Heart right ventricle (tissue), 16 donors: Measurements from ENCODE around the gene PEX16. TPM values are rescaled to one million over a fixed set of nuclear protein-coding genes. Genes with fewer than 3 reads are reported as not detected.

Experiments used
- ATAC-seq, 8 donors: fragments of 200-7000 bp; cut with Tn5 transposase; one replicate each; pipeline ENCODE4 v1.9.1; 2020; ENCODE audit warnings: mild to moderate bottlenecking in 8 of 8, moderate library complexity in 8 of 8, moderate number of reproducible peaks in 1 of 8
- DNase-seq, 2 donors: peaks; one replicate each; pipeline ENCODE4 v3.0.0-alpha.2; 2020
- H3K27ac ChIP-seq, 10 donors: fragments of 200-600 bp; sonication (generic) in 2 of 10; one replicate each; pipeline versions ENCODE4 v1.5.0 to v1.8.0; 2020 to 2022; ENCODE audit warnings: mild to moderate bottlenecking in 3 of 10
- H3K27me3 ChIP-seq, 7 donors: fragments of 200-600 bp; one replicate each; pipeline ENCODE4 v1.8.0; 2021 to 2022; ENCODE audit warnings: mild to moderate bottlenecking in 2 of 7
- H3K36me3 ChIP-seq, 9 donors: fragments of 200-600 bp; sonication (generic) in 1 of 9; one replicate each; pipeline versions ENCODE4 v1.5.0 to v1.8.0; 2020 to 2022; ENCODE audit warnings: mild to moderate bottlenecking in 2 of 9
- H3K4me1 ChIP-seq, 9 donors: fragments of 200-600 bp; sonication (generic) in 1 of 9; one replicate each; pipeline versions ENCODE4 v1.5.0 to v1.8.0; 2020 to 2022; ENCODE audit warnings: mild to moderate bottlenecking in 4 of 9
- H3K4me3 ChIP-seq, 10 donors: fragments of 200-600 bp; sonication (generic) in 2 of 10; one replicate each; pipeline versions ENCODE4 v1.5.0 to v1.8.0; 2020 to 2022; ENCODE audit warnings: mild to moderate bottlenecking in 7 of 10, moderate library complexity in 2 of 10
- H3K9me3 ChIP-seq, 11 donors: fragments of 200-600 bp in 10 of 11; sonication (generic) in 2 of 11; one replicate each; pipeline versions ENCODE4 v1.5.0 to v1.8.0; 2013 to 2022; ENCODE audit warnings: mild to moderate bottlenecking in 2 of 11, control low read depth in 1 of 11, moderate library complexity in 1 of 11
- CTCF ChIP-seq, 9 donors: fragments of 200-600 bp; sonication (generic) in 2 of 9; IDR thresholded peaks; one replicate each; pipeline versions ENCODE4 v1.5.0 to v1.8.0; 2021 to 2022; ENCODE audit warnings: antibody characterized with exemption in 9 of 9, mild to moderate bottlenecking in 5 of 9, moderate library complexity in 1 of 9
- WGBS, 2 donors: extraction: QIAGEN DNeasy Blood & Tissue Kit; methylation state at CpG; one replicate each; pipeline ENCODE4 v1.1.7; 2013; ENCODE audit warnings: inconsistent platforms in 1 of 2; 5-methylcytosine and 5-hydroxymethylcytosine counted together
- intact Hi-C, 10 donors: fragments of 100-400 bp; cut with DNase I; formaldehyde crosslinking; loops; one replicate each; pipeline versions ENCODE4 v1.11.1 to v1.14.2; 2022
- polyA plus RNA-seq, 2 donors: library from polyadenylated mRNA; stranded (reverse); fragments of 200-250 nt; gene quantifications; one replicate each; pipeline ENCODE4 v1.2.3, GENCODE V29; 2013
- total RNA-seq, 10 donors: library from RNA; stranded (reverse); fragmentation: NEBNext Ultra II Directional in 3 of 10; extraction: Animal tissue kit (Norgen Biotek cat#: 25700) in 3 of 10; gene quantifications; one replicate each; pipeline versions ENCODE4 v1.2.1 to v1.2.4, GENCODE V29; 2021 to 2023
- donor health status: Arrhythmogenic right ventricular cardiomyopathy.
- donor health status: ischemic (EF 13 %, LVEDD 7.1; RV severe dilation, severe dysfunction).
- donor health status: healthy with polysubstance abuse.
- donor health status: DM: no; HTN: yes; CAD: no.
- donor health status: DM: no; HTN: no; CAD: no.
- donor health status: ischemic (EF 25% LVEDD 6.9; RV normal size, moderate dysfunction).
- donor health status: ischemic (EF 25% LVEDD 5.7; RV mildly dilated, moderate dysfunction).
- donor health status: healthy.
- donor health status: DM: yes; HTN: yes; CAD: no.
- donor health status: Ischemic cardiomyopathy.
- donor health status: ischemic (EF 35%, LVEDD 5.7; RV mildly dilated, moderate dysfunction).
- donor health status: nonischemic (EF 11% LVEDD 7.7; RV severe dilation, severe dysfunction).
- donor health status: DM: yes; HTN: yes; CAD: no.
- donor health status: PGD.
- donor health status: ischemic (EF 29% LVEDD 5.4; RV normal size, mild dysfunction).
- donor health status: nonischemic (EF 23%, LVEDD 6.1; RV moderate dilation, normal function).

Gene PEX16
- total and polyA plus RNA-seq, 12 donors: 10.8 to 25.4 (median 13.9) TPM

- peaks cover 0 to 10% (median 6%) of the 10 kb centered on the region in 7 donors for H3K27me3 ChIP-seq
- peak overlapping the region; percentile 72 to 96 (median 89) for H3K27ac ChIP-seq
- WGBS, 2 donors: 3 to 4% methylated on average over 16 of the region's 16 CpGs
- intact Hi-C loops: loop anchor here in 3 of 10 donors (5.0 kb wide), 3 partner anchors 55 to 75 kb away; partner anchors contain the start of gene CRY2 (in 1 of the 3)
- no peak for TF ChIP-seq CTCF (IDR thresholded peaks at IDR 0.05)
- peaks cover 0 to 40% (median 22%) of the 10 kb centered on the region in 9 donors for H3K36me3 ChIP-seq
- H3K9me3 ChIP-seq: no peaks in the 10 kb centered on the region
- ATAC-seq (no peak), DNase-seq (no peak)
- H3K4me1 ChIP-seq: peaks cover 11 to 51% (median 28%) of the 10 kb centered on the region in 9 donors
- peak overlapping the region; percentile 75 to 99 (median 92) for H3K4me3 ChIP-seq
Observed at GRCh38 chr11:45917286-45917622, 423 bp downstream of the PEX16 start.

- Histone ChIP-seq H3K4me1 (peaks cover 10 to 38% (median 22%) of the 10 kb centered on the region in 9 donors), H3K36me3 (peaks cover 0 to 58% (median 38%) of the 10 kb centered on the region in 9 donors), H3K4me3 (no peak overlapping the region), H3K27me3 (no peaks in the 10 kb centered on the region), H3K27ac (no peak overlapping the region), H3K9me3 (no peaks in the 10 kb centered on the region)
- WGBS, 2 donors: 83 to 88% methylated on average over 13 of the region's 13 CpGs
- TF ChIP-seq CTCF (IDR thresholded peaks at IDR 0.05): no peak
- ATAC-seq (no peak), DNase-seq (no peak)
- intact Hi-C loops: loop anchor here in 3 of 10 donors (5.0 kb wide), 3 partner anchors 53 to 73 kb away; partner anchors contain the start of gene CRY2 (in 1 of the 3)
Observed at GRCh38 chr11:45915446-45915845, 2.2 kb downstream of the PEX16 start.

GRCh38 chr11:45913942-45914635, 3.6 kb downstream of the PEX16 start:
- WGBS, 2 donors: 89 to 90% methylated on average over 22 of the region's 22 CpGs
- DNase-seq (no peak), ATAC-seq (no peak)
- H3K4me3 ChIP-seq: no peak overlapping the region
- no peaks in the 10 kb centered on the region for H3K27me3 ChIP-seq
- H3K9me3 ChIP-seq: no peaks in the 10 kb centered on the region
- TF ChIP-seq CTCF (IDR thresholded peaks at IDR 0.05): no peak
- intact Hi-C loops: no loop called here
- H3K4me1 ChIP-seq: peaks cover 9 to 25% (median 18%) of the 10 kb centered on the region in 9 donors
- H3K36me3 ChIP-seq: peaks cover 0 to 72% (median 48%) of the 10 kb centered on the region in 9 donors
- no peak overlapping the region for H3K27ac ChIP-seq

GRCh38 chr11:45913514-45913913, 4.2 kb downstream of the PEX16 start:
- no peak for TF ChIP-seq CTCF (IDR thresholded peaks at IDR 0.05)
- Histone ChIP-seq H3K27me3 (no peaks in the 10 kb centered on the region), H3K4me3 (no peak overlapping the region), H3K36me3 (peaks cover 0 to 75% (median 48%) of the 10 kb centered on the region in 9 donors), H3K27ac (no peak overlapping the region), H3K4me1 (peaks cover 9 to 19% (median 15%) of the 10 kb centered on the region in 9 donors), H3K9me3 (no peaks in the 10 kb centered on the region)
- WGBS, 2 donors: 96 to 97% methylated on average over 19 of the region's 19 CpGs
- intact Hi-C loops: no loop called here
- ATAC-seq (no peak), DNase-seq (no peak)
